Measurements from ENCODE around the gene TREML2. TPM values are rescaled to one million over a fixed set of nuclear protein-coding genes. Genes with fewer than 3 reads are reported as not detected.

Gene TREML2
- total and polyA plus RNA-seq, 12 donors = 0.01 to 0.38 (median 0.13) TPM; not detected in 7

DNA sequence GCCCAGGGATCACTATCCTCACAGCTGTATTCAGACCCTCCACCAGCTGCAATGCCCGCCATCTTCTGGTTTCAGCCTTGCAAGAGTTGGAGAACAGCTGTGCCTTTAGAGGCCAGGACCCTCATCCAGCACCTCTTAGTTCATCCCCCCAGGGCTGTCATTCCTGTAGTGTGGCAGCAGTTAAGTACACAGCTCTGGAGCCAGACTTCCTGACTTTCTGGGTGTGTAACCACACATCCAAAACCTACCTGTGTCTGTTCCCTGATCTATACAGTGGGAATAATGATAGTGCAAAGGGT is 37.6 kb downstream of the TREML2 start:
- Histone ChIP-seq H3K27me3 (peaks cover 0 to 41% (median 24%) of the 10 kb centered on the region in 7 donors), H3K27ac (no peak overlapping the region), H3K36me3 (no peaks in the 10 kb centered on the region), H3K4me3 (no peak overlapping the region), H3K9me3 (no peaks in the 10 kb centered on the region), H3K4me1 (peaks cover 0 to 5% (median 0%) of the 10 kb centered on the region in 9 donors)
- 90 to 100% methylated on average over 1 of the region's 1 CpG for whole genome bisulfite sequencing, 2 donors
- DNase-seq (no peak), ATAC-seq (no peak)
- TF ChIP-seq, protein P1, sequence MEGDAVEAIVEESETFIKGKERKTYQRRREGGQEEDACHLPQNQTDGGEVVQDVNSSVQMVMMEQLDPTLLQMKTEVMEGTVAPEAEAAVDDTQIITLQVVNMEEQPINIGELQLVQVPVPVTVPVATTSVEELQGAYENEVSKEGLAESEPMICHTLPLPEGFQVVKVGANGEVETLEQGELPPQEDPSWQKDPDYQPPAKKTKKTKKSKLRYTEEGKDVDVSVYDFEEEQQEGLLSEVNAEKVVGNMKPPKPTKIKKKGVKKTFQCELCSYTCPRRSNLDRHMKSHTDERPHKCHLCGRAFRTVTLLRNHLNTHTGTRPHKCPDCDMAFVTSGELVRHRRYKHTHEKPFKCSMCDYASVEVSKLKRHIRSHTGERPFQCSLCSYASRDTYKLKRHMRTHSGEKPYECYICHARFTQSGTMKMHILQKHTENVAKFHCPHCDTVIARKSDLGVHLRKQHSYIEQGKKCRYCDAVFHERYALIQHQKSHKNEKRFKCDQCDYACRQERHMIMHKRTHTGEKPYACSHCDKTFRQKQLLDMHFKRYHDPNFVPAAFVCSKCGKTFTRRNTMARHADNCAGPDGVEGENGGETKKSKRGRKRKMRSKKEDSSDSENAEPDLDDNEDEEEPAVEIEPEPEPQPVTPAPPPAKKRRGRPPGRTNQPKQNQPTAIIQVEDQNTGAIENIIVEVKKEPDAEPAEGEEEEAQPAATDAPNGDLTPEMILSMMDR (IDR thresholded peaks at IDR 0.05) = no peak
- intact Hi-C loops (cut with DNase I) = no loop called here

DNA sequence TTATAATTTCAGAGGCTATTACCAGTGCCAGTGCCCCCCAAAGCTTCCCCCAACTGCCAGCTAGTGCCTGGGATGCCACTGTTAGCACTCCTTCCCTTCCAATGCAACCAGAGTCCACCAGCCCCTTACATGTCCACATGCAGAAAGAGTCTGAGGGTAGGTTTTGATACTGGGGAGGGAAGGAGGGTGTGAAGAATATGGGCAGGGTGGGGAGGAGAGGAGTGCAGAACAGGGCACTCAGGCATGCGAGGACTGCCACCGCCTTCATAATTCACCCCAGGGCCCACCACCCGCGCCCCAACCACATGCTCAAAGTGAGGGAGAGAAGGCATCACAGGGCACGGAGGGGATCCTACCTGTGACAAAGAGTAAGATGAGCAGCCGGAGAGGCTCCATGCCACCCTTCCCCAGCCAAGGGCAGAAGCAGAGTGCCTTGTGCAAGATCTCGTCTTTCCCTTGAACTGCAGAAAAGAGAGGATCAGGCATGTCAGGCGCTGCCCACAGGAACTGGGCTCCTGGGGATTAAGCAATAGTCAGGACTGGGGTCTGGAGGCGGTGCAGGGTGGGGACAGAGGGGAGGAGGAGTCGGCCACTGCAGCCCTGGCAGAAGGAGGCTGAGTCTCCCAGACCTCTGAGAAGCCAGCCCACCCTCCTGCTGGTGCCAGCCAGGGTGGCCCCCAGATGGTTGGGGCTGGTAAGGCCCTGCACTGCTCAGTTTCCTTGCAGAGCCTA is 38.1 kb downstream of the TREML2 start, which contains the start of gene TREM2:
Gene TREM2 (minus strand): TSS at position 430 of the 732 bp plus-strand sequence. CDS start 34 bp downstream, at position 396.
- H3K27ac ChIP-seq = no peak within 1 kb of the TSS
- H3K4me3 ChIP-seq = peak within 1 kb of the TSS in 1 of 10 donors; percentile 14
- DNase-seq = no peak
- no peaks in the 10 kb centered on the region for H3K36me3 ChIP-seq
- intact Hi-C loops (cut with DNase I) = no loop called here
- peaks cover 0 to 41% (median 29%) of the 10 kb centered on the region in 7 donors for H3K27me3 ChIP-seq
- ATAC-seq = peak in 2 of 8 donors; percentile 31 to 48
- TF ChIP-seq, protein P1 (IDR thresholded peaks at IDR 0.05) = no peak
- 73 to 75% methylated on average over 10 of the region's 10 CpGs for WGBS, 2 donors
- no peaks in the 10 kb centered on the region for H3K9me3 ChIP-seq
- H3K4me1 ChIP-seq = peaks cover 0 to 5% (median 0%) of the 10 kb centered on the region in 9 donors

DNA sequence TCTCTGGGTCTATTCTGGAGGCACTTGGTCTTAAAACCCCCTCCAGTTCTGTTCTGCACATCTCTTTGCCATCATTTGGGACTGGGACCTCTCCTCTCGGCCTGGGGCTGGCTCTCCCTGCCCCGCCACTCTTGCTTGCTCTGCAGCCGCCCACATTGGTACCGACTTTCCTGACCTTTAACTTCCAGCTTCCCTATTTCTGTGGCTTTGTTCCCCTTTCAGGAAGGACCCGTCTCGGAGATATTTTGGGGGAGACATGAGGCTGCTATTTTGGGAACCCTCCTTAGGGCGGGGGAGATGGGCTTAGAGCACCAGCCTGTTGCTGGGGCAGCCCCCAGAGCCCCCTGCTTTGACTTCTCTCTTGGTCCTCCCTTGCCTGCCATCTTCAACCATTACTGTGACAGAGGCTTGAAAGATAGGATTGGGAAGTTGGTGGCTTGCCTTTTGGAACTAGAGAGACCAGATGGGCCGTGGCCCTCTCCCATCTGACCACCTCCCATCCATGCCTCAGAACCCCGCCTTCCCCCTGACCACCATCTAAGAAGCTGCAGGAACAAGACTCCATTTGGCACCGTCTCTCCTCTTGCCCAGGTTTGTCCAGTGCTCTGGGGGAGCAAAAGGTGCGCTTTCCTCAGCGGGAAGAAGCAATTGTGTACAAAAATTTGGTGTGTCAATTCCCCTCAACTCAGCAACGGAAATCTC is 38.9 kb downstream of the TREML2 start:
- 66 to 68% methylated on average over 13 of the region's 13 CpGs for WGBS, 2 donors
- TF ChIP-seq, protein P1 (IDR thresholded peaks at IDR 0.05) = no peak
- no peak for DNase-seq
- Histone ChIP-seq H3K4me1 (peaks cover 0 to 5% (median 0%) of the 10 kb centered on the region in 9 donors), H3K27ac (no peak overlapping the region), H3K27me3 (peaks cover 0 to 49% (median 29%) of the 10 kb centered on the region in 7 donors), H3K4me3 (peak overlapping the region in 1 of 10 donors; percentile 14), H3K36me3 (no peaks in the 10 kb centered on the region), H3K9me3 (no peaks in the 10 kb centered on the region)
- intact Hi-C loops (cut with DNase I) = no loop called here
- ATAC-seq = peak in 1 of 8 donors; percentile 12

DNA sequence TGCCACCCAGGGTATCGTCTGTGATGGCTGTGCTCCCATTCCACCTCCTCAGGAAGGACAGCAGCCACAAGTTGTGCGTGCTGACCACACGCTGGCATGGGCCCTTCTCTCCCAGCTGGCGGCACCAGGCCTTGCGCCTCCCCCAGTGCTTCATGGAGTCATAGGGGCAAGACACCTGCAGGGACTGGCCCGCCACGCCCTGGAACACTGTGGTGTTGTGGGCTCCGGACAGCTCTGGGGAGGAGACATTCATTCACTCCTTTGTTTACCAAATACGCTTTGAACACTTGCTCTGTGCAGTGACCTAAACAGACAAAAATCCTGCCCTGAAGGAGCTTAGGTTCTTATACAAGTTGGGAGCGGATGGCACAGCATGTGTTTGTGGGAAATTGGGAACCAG is 39.6 kb downstream of the TREML2 start:
- 85 to 92% methylated on average over 10 of the region's 10 CpGs for WGBS, 2 donors
- DNase-seq = no peak
- intact Hi-C loops (cut with DNase I) = no loop called here

More for the DNA sequence above, 39.6 kb downstream of the TREML2 start:
- Histone ChIP-seq H3K4me3 (no peak overlapping the region), H3K4me1 (peaks cover 0 to 5% (median 0%) of the 10 kb centered on the region in 9 donors), H3K36me3 (no peaks in the 10 kb centered on the region), H3K9me3 (no peaks in the 10 kb centered on the region), H3K27ac (no peak overlapping the region), H3K27me3 (peaks cover 0 to 52% (median 34%) of the 10 kb centered on the region in 7 donors)
- TF ChIP-seq, protein P1 (IDR thresholded peaks at IDR 0.05) = no peak
- ATAC-seq = no peak
